ENCODE results near the gene GGT6. TPM values are rescaled to one million over a fixed set of nuclear protein-coding genes. Genes with fewer than 3 reads are reported as not detected.

GGT6 gene
- total RNA-seq, 1 donor from 2014 or later = 6.6 TPM

GRCh38 chr17:4548721-4549531, 11.5 kb downstream of the GGT6 start:
- TF ChIP-seq CTCF (IDR thresholded peaks at IDR 0.05; ENCODE audit: insufficient read depth, low read length, severe bottlenecking) = no peak
- H3K4me3 ChIP-seq (ENCODE audit: low read depth, low read length) = no peak overlapping the region
- peaks cover 59% of the 10 kb centered on the region for H3K36me3 ChIP-seq (ENCODE audit: control insufficient read depth, insufficient read depth, low read length)
- DNase-seq (ENCODE audit: low read depth) (no peak), FAIRE-seq (no peak)
- no peaks in the 10 kb centered on the region for H3K27me3 ChIP-seq (ENCODE audit: control insufficient read depth, insufficient read depth, low read length)

GRCh38 chr17:4548061-4548461, 12.3 kb downstream of the GGT6 start:
- FAIRE-seq (no peak), DNase-seq (ENCODE audit: low read depth) (no peak)
- no peak overlapping the region for H3K4me3 ChIP-seq (ENCODE audit: low read depth, low read length)
- no peaks in the 10 kb centered on the region for H3K27me3 ChIP-seq (ENCODE audit: control insufficient read depth, insufficient read depth, low read length)
- peaks cover 58% of the 10 kb centered on the region for H3K36me3 ChIP-seq (ENCODE audit: control insufficient read depth, insufficient read depth, low read length)
- no peak for TF ChIP-seq CTCF (IDR thresholded peaks at IDR 0.05; ENCODE audit: insufficient read depth, low read length, severe bottlenecking)

GRCh38 chr17:4547118-4547906, 13.1 kb downstream of the GGT6 start:
- TF ChIP-seq CTCF (IDR thresholded peaks at IDR 0.05; ENCODE audit: insufficient read depth, low read length, severe bottlenecking) = no peak
- Histone ChIP-seq H3K4me3 (ENCODE audit: low read depth, low read length) (no peak overlapping the region), H3K27me3 (ENCODE audit: control insufficient read depth, insufficient read depth, low read length) (no peaks in the 10 kb centered on the region), H3K36me3 (ENCODE audit: control insufficient read depth, insufficient read depth, low read length) (peaks cover 61% of the 10 kb centered on the region)
- DNase-seq (ENCODE audit: low read depth) = no peak
- no peak for FAIRE-seq

DNA sequence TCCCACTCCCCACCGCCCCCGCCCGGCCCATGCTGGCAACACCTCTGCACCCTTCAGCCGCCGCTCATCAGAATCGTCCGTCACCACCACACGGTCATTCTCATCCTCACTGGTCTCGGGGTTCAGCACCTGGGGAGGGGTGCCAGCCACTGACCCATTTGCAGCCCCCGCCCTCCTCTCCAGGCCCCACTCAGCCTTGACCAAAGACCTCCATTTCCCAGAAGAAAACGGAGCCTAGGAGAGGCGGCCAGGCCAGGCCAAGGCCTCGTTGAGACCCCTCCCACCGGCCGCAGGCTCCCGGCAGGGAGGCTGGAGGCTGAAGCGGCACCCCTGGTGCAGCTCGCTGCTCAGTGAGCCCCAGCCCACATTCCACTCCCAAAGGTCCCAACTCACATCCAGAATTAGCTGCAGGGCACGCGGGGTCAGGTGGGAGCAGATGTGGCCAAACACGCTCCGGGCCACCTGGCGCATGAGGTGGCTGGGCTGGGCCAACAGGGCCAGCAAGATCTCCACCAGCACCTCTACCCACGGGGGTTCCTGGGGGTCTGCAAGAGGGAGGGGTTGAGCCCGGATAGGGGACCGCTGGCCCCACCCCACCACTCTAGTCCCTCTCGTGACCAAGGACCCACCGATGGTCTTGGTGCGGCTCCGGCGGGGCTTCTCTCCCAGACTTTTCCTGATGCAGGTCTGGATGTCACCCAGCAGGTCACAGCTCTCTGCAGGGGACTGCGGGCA, 15.0 kb downstream of the GGT6 start:
- DNase-seq (ENCODE audit: low read depth) (no peak), FAIRE-seq (no peak)
- Histone ChIP-seq H3K36me3 (ENCODE audit: control insufficient read depth, insufficient read depth, low read length) (peaks cover 56% of the 10 kb centered on the region), H3K4me3 (ENCODE audit: low read depth, low read length) (no peak overlapping the region), H3K27me3 (ENCODE audit: control insufficient read depth, insufficient read depth, low read length) (no peaks in the 10 kb centered on the region)
- no peak for TF ChIP-seq CTCF (IDR thresholded peaks at IDR 0.05; ENCODE audit: insufficient read depth, low read length, severe bottlenecking)

- TF ChIP-seq CTCF (IDR thresholded peaks at IDR 0.05; ENCODE audit: insufficient read depth, low read length, severe bottlenecking) = no peak
- Histone ChIP-seq H3K36me3 (ENCODE audit: control insufficient read depth, insufficient read depth, low read length) (peaks cover 54% of the 10 kb centered on the region), H3K4me3 (ENCODE audit: low read depth, low read length) (no peak overlapping the region), H3K27me3 (ENCODE audit: control insufficient read depth, insufficient read depth, low read length) (no peaks in the 10 kb centered on the region)
- DNase-seq (ENCODE audit: low read depth) (no peak), FAIRE-seq (no peak)
Observed at GRCh38 chr17:4544951-4545216, 15.5 kb downstream of the GGT6 start.
